GM19239 (cell line): ENCODE results near the gene PRR12.
A peak's percentile ranks its signal among the peaks of the same experiment; 100 is the strongest.

ENCODE experiments used
- DNase-seq: peaks from one replicate; pipeline ENCODE4 v3.0.0; 2011; ENCODE audit warnings: low spot score; ENCODE audit not compliant: insufficient read length
- FAIRE-seq: peaks from 2 replicates; lab custom pipeline; 2011; peaks lifted over from hg19 to GRCh38; lab: Jason Lieb, UNC

Gene PRR12

GRCh38 chr19:49658139-49658517 is 67.1 kb downstream of the PRR12 start:
- no peak for DNase-seq
- FAIRE-seq, result no peak

- FAIRE-seq (no peak), DNase-seq (no peak)
These were observed 67.8 kb downstream of the PRR12 start for GRCh38 chr19:49658566-49659442.

GRCh38 chr19:49660338-49660961 is 69.5 kb downstream of the PRR12 start:
- no peak for FAIRE-seq
- DNase-seq, result no peak

- FAIRE-seq (no peak), DNase-seq (no peak)
These were observed 71.0 kb downstream of the PRR12 start for GRCh38 chr19:49662011-49662410.

GRCh38 chr19:49663224-49663623 is 72.2 kb downstream of the PRR12 start:
- DNase-seq, result no peak

GRCh38 chr19:49664171-49665035 is 73.4 kb downstream of the PRR12 start:
- FAIRE-seq, result peak; percentile 90
- peak; percentile 78 for DNase-seq

More at GRCh38 chr19:49663224-49663623, 72.2 kb downstream of the PRR12 start:
- FAIRE-seq, result no peak

- FAIRE-seq (no peak), DNase-seq (no peak)
These were observed 74.0 kb downstream of the PRR12 start for GRCh38 chr19:49665036-49665350.

- peak; percentile 96 for DNase-seq
- FAIRE-seq, result peak; percentile 97
These were observed 74.6 kb downstream of the PRR12 start, which contains the start of the genes BCL2L12 and IRF3 for GRCh38 chr19:49665351-49666119. TSS of gene BCL2L12 (plus strand) at chr19:49665933. CDS start at chr19:49666693, 760 bp downstream. TSS of gene IRF3 (minus strand) at chr19:49665857. CDS start at chr19:49664838, 1,019 bp downstream.

GRCh38 chr19:49666120-49666444 is 75.1 kb downstream of the PRR12 start:
- FAIRE-seq (no peak), DNase-seq (no peak)

- FAIRE-seq (no peak), DNase-seq (no peak)
These were observed 76.5 kb downstream of the PRR12 start for GRCh38 chr19:49667473-49667872.

- DNase-seq (no peak), FAIRE-seq (no peak)
These were observed 78.5 kb downstream of the PRR12 start for GRCh38 chr19:49669516-49669915.

- FAIRE-seq, result peak; percentile 84
- DNase-seq, result peak; percentile 89
These were observed 81.3 kb downstream of the PRR12 start for GRCh38 chr19:49672131-49672919.
